ENCODE data around the gene BTNL8.

Gene BTNL8

GRCh38 chr5:180990882-180991242 lies 91.9 kb downstream of the BTNL8 start:
- TF ChIP-seq CTCF (IDR thresholded peaks at IDR 0.05; ENCODE audit: low read depth, low read length) = no peak

More at GRCh38 chr5:180990882-180991242, 91.9 kb downstream of the BTNL8 start:
- no peak overlapping the region for H3K4me3 ChIP-seq (replicated peaks in 1 of 2; ENCODE audit: low read depth in 2 of 2, low read length in 2 of 2)
- no peak for DNase-seq (ENCODE audit: low read depth in 2 of 2)

All from cardiac fibroblast (primary cell).